ENCODE results near the gene LEMD2. TPM values are rescaled to one million over a fixed set of nuclear protein-coding genes. Genes with fewer than 3 reads are reported as not detected.
A peak's percentile ranks its signal among the peaks of the same experiment; 100 is the strongest.

The LEMD2 gene
- total and polyA plus RNA-seq, 2 of the 4 experiments (the other 2 are of a cell fraction): 26.5 to 43.6 TPM

DNA sequence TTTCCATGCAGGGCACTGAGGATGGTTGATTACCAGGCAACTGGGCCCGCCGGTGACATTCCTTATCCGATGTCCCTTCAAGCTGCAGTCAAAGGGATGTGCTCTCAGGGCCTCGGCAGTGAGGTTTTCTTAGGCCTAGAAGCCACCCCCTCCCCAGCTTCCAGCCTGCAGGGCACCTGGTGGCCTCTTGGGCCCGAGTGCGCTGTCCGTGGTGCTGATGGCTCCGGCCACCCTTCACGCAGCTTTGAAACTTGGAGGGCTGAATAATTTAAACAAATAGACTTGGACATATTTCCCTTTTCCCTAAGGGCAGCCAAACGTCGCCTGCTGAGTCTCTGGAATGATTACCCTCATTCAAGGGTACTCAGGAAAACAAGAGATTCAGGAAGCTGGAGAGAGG lies 23.7 kb upstream of the LEMD2 start:
- H3K36me3 ChIP-seq (ENCODE audit: control insufficient read depth, insufficient read depth, low read length): no peaks in the 10 kb centered on the region
- H3K14ac ChIP-seq (replicated peaks; ENCODE audit: low read depth, low read length): no peak overlapping the region
- H3K4me3 ChIP-seq (ENCODE audit: insufficient read depth, low read depth, low read length): no peak overlapping the region
- H3K9me3 ChIP-seq (ENCODE audit: control insufficient read depth, insufficient read depth, low read length): no peaks in the 10 kb centered on the region
- H2AFZ ChIP-seq (replicated peaks; ENCODE audit: low read length, poor library complexity): peak overlapping the region; percentile 72
- H4K91ac ChIP-seq (ENCODE audit: insufficient read depth, low read depth, low read length): no peak overlapping the region
- H3K9me1 ChIP-seq (ENCODE audit: insufficient read depth, low read length): peaks cover 3% of the 10 kb centered on the region; the same call in 1 of the 2 replicates
- H2BK120ac ChIP-seq (ENCODE audit: low read depth, low read length): no peak overlapping the region
- no peak overlapping the region for H4K8ac ChIP-seq (ENCODE audit: low read depth in 2 of 2, low read length in 2 of 2)
- H3K27me3 ChIP-seq (ENCODE audit: control insufficient read depth, insufficient read depth, low read length): peaks cover 58% of the 10 kb centered on the region
- H3K79me1 ChIP-seq (ENCODE audit: low read depth in 1 of 2, low read length in 2 of 2): no peaks in the 10 kb centered on the region
- POLR2A ChIA-PET (ENCODE audit: unreplicated experiment): interaction anchor here (0.7 kb wide), 1 partner anchor 11 kb away, joined by 3 read pairs; no protein-coding TSS in a partner anchor
- H3K4me2 ChIP-seq (ENCODE audit: low read depth, low read length): no peak overlapping the region
- peak overlapping the region; percentile 90 for H2AK9ac ChIP-seq (replicated peaks; ENCODE audit: low read depth, low read length, poor library complexity)
- DNase-seq: peak; percentile 55
- dilution Hi-C loops (cut with HindIII; ENCODE audit: low sequenced_read_pairs, unreplicated experiment): no loop called here
- peak; percentile 88 for ATAC-seq (ENCODE audit: low read depth)
- no peak overlapping the region for H4K5ac ChIP-seq (ENCODE audit: low read depth, low read length)
- CTCF ChIA-PET: no interaction called here
- WGBS, 2 experiments (ENCODE audit: extremely low coverage in 2 of 2, insufficient read length in 1 of 2): 0% methylated on average over 4 of the region's 11 CpGs; no CpG with 5 or more reads in 1 of the 2 experiments
- H2BK15ac ChIP-seq (ENCODE audit: low read depth, low read length): no peak overlapping the region
- TF ChIP-seq MXI1 (IDR thresholded peaks at IDR 0.05; ENCODE audit: borderline replicate concordance, low read depth, low read length): no peak
- TF ChIP-seq SMC3 (IDR thresholded peaks at IDR 0.05; ENCODE audit: low read depth, low read length): peak; percentile 4; the same call in 1 of the 2 replicates
- TF ChIP-seq CEBPB (IDR thresholded peaks at IDR 0.05; ENCODE audit: low read depth, low read length): no peak
- peak; percentile 27; the same call in 1 of the 2 replicates for TF ChIP-seq RAD21 (IDR thresholded peaks at IDR 0.05; ENCODE audit: low read length)
- TF ChIP-seq RCOR1 (IDR thresholded peaks at IDR 0.05; ENCODE audit: insufficient replicate concordance, low read length): peak; percentile 60
- TF ChIP-seq, protein P1, sequence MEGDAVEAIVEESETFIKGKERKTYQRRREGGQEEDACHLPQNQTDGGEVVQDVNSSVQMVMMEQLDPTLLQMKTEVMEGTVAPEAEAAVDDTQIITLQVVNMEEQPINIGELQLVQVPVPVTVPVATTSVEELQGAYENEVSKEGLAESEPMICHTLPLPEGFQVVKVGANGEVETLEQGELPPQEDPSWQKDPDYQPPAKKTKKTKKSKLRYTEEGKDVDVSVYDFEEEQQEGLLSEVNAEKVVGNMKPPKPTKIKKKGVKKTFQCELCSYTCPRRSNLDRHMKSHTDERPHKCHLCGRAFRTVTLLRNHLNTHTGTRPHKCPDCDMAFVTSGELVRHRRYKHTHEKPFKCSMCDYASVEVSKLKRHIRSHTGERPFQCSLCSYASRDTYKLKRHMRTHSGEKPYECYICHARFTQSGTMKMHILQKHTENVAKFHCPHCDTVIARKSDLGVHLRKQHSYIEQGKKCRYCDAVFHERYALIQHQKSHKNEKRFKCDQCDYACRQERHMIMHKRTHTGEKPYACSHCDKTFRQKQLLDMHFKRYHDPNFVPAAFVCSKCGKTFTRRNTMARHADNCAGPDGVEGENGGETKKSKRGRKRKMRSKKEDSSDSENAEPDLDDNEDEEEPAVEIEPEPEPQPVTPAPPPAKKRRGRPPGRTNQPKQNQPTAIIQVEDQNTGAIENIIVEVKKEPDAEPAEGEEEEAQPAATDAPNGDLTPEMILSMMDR (conservative IDR thresholded peaks at IDR 0.05; ENCODE audit: low read depth, low read length): peak; percentile 42
- H3K56ac ChIP-seq (ENCODE audit: extremely low read depth, insufficient read depth, low read length): no peak overlapping the region
- in situ Hi-C loops (cut with MboI; ENCODE audit: low sequenced_read_pairs): no loop called here
- H2BK5ac ChIP-seq (ENCODE audit: low read depth, low read length, poor library complexity, severe bottlenecking): no peak overlapping the region
- BruUV-seq (replicated peaks): no TSS peak
- H3K9ac ChIP-seq (ENCODE audit: low read depth, low read length): no peak overlapping the region
- no peak overlapping the region for H3K23ac ChIP-seq (ENCODE audit: low read depth, low read length)
- no peaks in the 10 kb centered on the region for H3K4me1 ChIP-seq (ENCODE audit: control insufficient read depth, insufficient read depth, low read length)
- H3K4ac ChIP-seq (ENCODE audit: low read depth, low read length): no peak overlapping the region
- no peak overlapping the region for H3K18ac ChIP-seq (ENCODE audit: low read depth, low read length)
- intact Hi-C loops (cut with micrococcal nuclease): no loop called here
- no peaks in the 10 kb centered on the region for H4K20me1 ChIP-seq (ENCODE audit: insufficient read depth, low read length)
- H3K27ac ChIP-seq (ENCODE audit: insufficient read depth, low read length): no peak overlapping the region
- no peak overlapping the region for H2AK5ac ChIP-seq (ENCODE audit: low read depth, low read length)
- no peak overlapping the region for H2BK20ac ChIP-seq (ENCODE audit: low read depth, low read length)
